K562 (cell line): Measurements from ENCODE around the gene NME2. TPM values are rescaled to one million over a fixed set of nuclear protein-coding genes. Genes with fewer than 3 reads are reported as not detected.
A peak's percentile ranks its signal among the peaks of the same experiment; 100 is the strongest.

Experiments used
- ATF1 ChIP-seq, 2 experiments: fragments of 450-650 bp in 1 of 2; IDR thresholded peaks; 2 replicates each; pipeline ENCODE4 v1.6.1; 2016; ENCODE audit warnings: missing compliant biosample characterization in 1 of 2, missing genetic modification characterization in 1 of 2
- CCNT2 ChIP-seq: IDR thresholded peaks from 2 replicates; pipeline ENCODE4 v1.6.1; 2011; ENCODE audit warnings: borderline replicate concordance, low read depth, mild to moderate bottlenecking, moderate library complexity, mixed read lengths, low read length; ENCODE audit not compliant: insufficient read length; ENCODE audit errors: extremely low read depth
- DACH1 ChIP-seq: fragments of 450-650 bp; IDR thresholded peaks from 2 replicates; pipeline ENCODE4 v1.6.1; 2018; ENCODE audit not compliant: partially characterized antibody
- E2F6 ChIP-seq, 2 experiments: IDR thresholded peaks; 2 replicates each; pipeline ENCODE4 v1.6.1; 2011; ENCODE audit warnings: borderline replicate concordance in 1 of 2, control low read depth in 1 of 2, low read depth in 1 of 2, low read length in 1 of 2, mild to moderate bottlenecking in 1 of 2, mixed read lengths in 1 of 2, moderate library complexity in 1 of 2; ENCODE audit not compliant: insufficient read depth in 1 of 2, insufficient read length in 1 of 2, poor library complexity in 1 of 2, severe bottlenecking in 1 of 2; ENCODE audit errors: extremely low read depth in 1 of 2
- HBP1 ChIP-seq: fragments of 450-650 bp; formaldehyde crosslinking; IDR thresholded peaks from 2 replicates; pipeline ENCODE4 v1.4.0; 2022; ENCODE audit warnings: missing genetic modification characterization
- PKNOX1 ChIP-seq: fragments of 450-650 bp; IDR thresholded peaks from 2 replicates; pipeline ENCODE4 v1.6.1; 2016
- POLR2AphosphoS2 ChIP-seq: IDR thresholded peaks from 2 replicates; pipeline ENCODE4 v1.6.1; 2012; ENCODE audit warnings: low read length, improper control_type of control experiment
- SLC30A9 ChIP-seq: fragments of 250-450 bp; sonication (Bioruptor Pico); IDR thresholded peaks from 2 replicates; pipeline ENCODE4 v1.8.0; 2022; ENCODE audit warnings: mild to moderate bottlenecking, moderate library complexity
- ZBTB17 ChIP-seq: fragments of 450-650 bp; formaldehyde crosslinking; IDR thresholded peaks from 2 replicates; pipeline ENCODE4 v1.4.0; 2020; ENCODE audit warnings: mild to moderate bottlenecking
- ZNF311 ChIP-seq: fragments of 250-450 bp; sonication (Bioruptor Pico); IDR thresholded peaks from 2 replicates; pipeline ENCODE4 v1.4.0; 2020; ENCODE audit warnings: mild to moderate bottlenecking, moderate library complexity
- ZNF324 ChIP-seq: fragments of 250-450 bp; sonication (Bioruptor Pico); IDR thresholded peaks from 2 replicates; pipeline ENCODE4 v1.4.0; 2020; ENCODE audit warnings: mild to moderate bottlenecking
- polyA plus RNA-seq, 8 experiments: library from polyadenylated mRNA; depleted of rRNA in 4 of 8; stranded (reverse) in 5 of 8; unstranded in 3 of 8; fragments of >200 nt; fragmentation: Nextera tagmentation in 2 of 8; fragmentation: Illumina TruSeq in 1 of 8; extraction: Ambion mirVana in 2 of 8; extraction: Trizol in 1 of 8; gene quantifications; 2 replicates each; pipeline versions ENCODE4 v1.2.1 to v1.2.3, GENCODE V29; 2011 to 2014; ENCODE audit warnings: inconsistent platforms in 1 of 8, missing spikeins in 1 of 8
- total RNA-seq, 7 experiments: library from RNA; depleted of rRNA in 6 of 7; stranded (reverse); fragments of >200 nt in 6 of 7; fragmentation: Illumina TruSeq in 2 of 7; extraction: Trizol in 2 of 7; gene quantifications; 2 replicates each; pipeline versions ENCODE4 v1.2.1 to v1.2.3, GENCODE V29; 2011 to 2021; ENCODE audit warnings: low replicate concordance in 1 of 7
- TF ChIP-seq, protein P1 (sequence below): sonication (generic); formaldehyde crosslinking; IDR thresholded peaks from 2 replicates; pipeline ENCODE4 v1.8.1; 2023; ENCODE audit warnings: missing genetic modification reagents, mild to moderate bottlenecking, borderline replicate concordance

The NME2 gene
- total and polyA plus RNA-seq, 9 of the 15 experiments (the other 6 are each of a cell fraction or from before 2014, with no cell fraction given): 684 to 1,202 (median 924) TPM

- TF ChIP-seq ATF1 (CRISPR knock-in tag; IDR thresholded peaks at IDR 0.05) (no peak), ATF1 (tag; IDR thresholded peaks at IDR 0.05) (peak; percentile 58), PKNOX1 (no peak), CCNT2 (peak; percentile 40), E2F6 (IDR thresholded peaks at IDR 0.05; ENCODE audit: borderline replicate concordance in 1 of 2, extremely low read depth in 1 of 2, insufficient read depth in 1 of 2, insufficient read length in 1 of 2, low read depth in 1 of 2, low read length in 1 of 2, poor library complexity in 1 of 2, severe bottlenecking in 1 of 2) (peak; percentile 76 to 85), POLR2AphosphoS2 (no peak), ZNF311 (CRISPR knock-in tag) (no peak), HBP1 (CRISPR knock-in tag) (0 out of 2 replicates have a peak, but pooled peaks have one; percentile 2), SLC30A9 (CRISPR knock-in tag) (no peak), ZBTB17 (CRISPR knock-in tag) (no peak), DACH1 (no peak), ZNF324 (no peak)
- TF ChIP-seq, protein P1, sequence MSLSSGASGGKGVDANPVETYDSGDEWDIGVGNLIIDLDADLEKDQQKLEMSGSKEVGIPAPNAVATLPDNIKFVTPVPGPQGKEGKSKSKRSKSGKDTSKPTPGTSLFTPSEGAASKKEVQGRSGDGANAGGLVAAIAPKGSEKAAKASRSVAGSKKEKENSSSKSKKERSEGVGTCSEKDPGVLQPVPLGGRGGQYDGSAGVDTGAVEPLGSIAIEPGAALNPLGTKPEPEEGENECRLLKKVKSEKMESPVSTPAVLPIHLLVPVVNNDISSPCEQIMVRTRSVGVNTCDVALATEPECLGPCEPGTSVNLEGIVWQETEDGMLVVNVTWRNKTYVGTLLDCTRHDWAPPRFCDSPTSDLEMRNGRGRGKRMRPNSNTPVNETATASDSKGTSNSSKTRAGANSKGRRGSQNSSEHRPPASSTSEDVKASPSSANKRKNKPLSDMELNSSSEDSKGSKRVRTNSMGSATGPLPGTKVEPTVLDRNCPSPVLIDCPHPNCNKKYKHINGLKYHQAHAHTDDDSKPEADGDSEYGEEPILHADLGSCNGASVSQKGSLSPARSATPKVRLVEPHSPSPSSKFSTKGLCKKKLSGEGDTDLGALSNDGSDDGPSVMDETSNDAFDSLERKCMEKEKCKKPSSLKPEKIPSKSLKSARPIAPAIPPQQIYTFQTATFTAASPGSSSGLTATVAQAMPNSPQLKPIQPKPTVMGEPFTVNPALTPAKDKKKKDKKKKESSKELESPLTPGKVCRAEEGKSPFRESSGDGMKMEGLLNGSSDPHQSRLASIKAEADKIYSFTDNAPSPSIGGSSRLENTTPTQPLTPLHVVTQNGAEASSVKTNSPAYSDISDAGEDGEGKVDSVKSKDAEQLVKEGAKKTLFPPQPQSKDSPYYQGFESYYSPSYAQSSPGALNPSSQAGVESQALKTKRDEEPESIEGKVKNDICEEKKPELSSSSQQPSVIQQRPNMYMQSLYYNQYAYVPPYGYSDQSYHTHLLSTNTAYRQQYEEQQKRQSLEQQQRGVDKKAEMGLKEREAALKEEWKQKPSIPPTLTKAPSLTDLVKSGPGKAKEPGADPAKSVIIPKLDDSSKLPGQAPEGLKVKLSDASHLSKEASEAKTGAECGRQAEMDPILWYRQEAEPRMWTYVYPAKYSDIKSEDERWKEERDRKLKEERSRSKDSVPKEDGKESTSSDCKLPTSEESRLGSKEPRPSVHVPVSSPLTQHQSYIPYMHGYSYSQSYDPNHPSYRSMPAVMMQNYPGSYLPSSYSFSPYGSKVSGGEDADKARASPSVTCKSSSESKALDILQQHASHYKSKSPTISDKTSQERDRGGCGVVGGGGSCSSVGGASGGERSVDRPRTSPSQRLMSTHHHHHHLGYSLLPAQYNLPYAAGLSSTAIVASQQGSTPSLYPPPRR (CRISPR knock-in tag): no peak
These were observed at the start of gene NME2 (continued) for GRCh38 chr17:51166198-51166986.
